DOHH2 (cell line): ENCODE data around the gene SAMD4B.

Experiments
- H3F3A ChIP-seq: fragments of 200-600 bp; sonication (generic), shearing (Covaris generic); 2 replicates; pipeline ENCODE4 v1.6.0; 2016; ENCODE audit warnings: antibody characterized with exemption, mild to moderate bottlenecking; ENCODE audit not compliant: control insufficient read depth, insufficient read depth
- H3K27ac ChIP-seq: fragments of 200-600 bp; sonication (generic); 2 replicates; pipeline ENCODE4 v1.5.1; 2014; ENCODE audit warnings: low read depth, mild to moderate bottlenecking, low read length, moderate library complexity
- H3K27me3 ChIP-seq: fragments of 200-600 bp; sonication (generic); 2 replicates; pipeline ENCODE4 v1.6.1; 2014; ENCODE audit warnings: mild to moderate bottlenecking, low read length, mixed read lengths; ENCODE audit not compliant: control insufficient read depth
- H3K36me3 ChIP-seq: fragments of 200-600 bp; sonication (generic); 2 replicates; pipeline ENCODE4 v1.6.1; 2014; ENCODE audit warnings: mild to moderate bottlenecking, low read length, moderate library complexity, mixed read lengths; ENCODE audit not compliant: control insufficient read depth
- H3K4me1 ChIP-seq: fragments of 200-600 bp; sonication (generic); 2 replicates; pipeline ENCODE4 v1.6.1; 2014; ENCODE audit warnings: mild to moderate bottlenecking, low read length, mixed read lengths; ENCODE audit not compliant: control insufficient read depth
- H3K4me2 ChIP-seq: fragments of 200-600 bp; sonication (generic); 2 replicates; pipeline ENCODE4 v1.6.0; 2014; ENCODE audit warnings: mild to moderate bottlenecking, low read length, moderate library complexity
- H3K4me3 ChIP-seq: fragments of 200-600 bp; sonication (generic); 2 replicates; pipeline ENCODE4 v1.5.1; 2014; ENCODE audit warnings: mild to moderate bottlenecking, low read length, mixed read lengths
- H3K79me2 ChIP-seq: fragments of 200-600 bp; sonication (generic); 2 replicates; pipeline ENCODE4 v1.6.1; 2014; ENCODE audit warnings: mild to moderate bottlenecking, low read length, mixed read lengths; ENCODE audit not compliant: control insufficient read depth
- H3K9me2 ChIP-seq: fragments of 200-600 bp; sonication (generic); replicated peaks from 2 replicates; pipeline ENCODE4 v1.6.1; 2014; ENCODE audit warnings: mild to moderate bottlenecking, low read length, mixed read lengths; ENCODE audit not compliant: control insufficient read depth
- H3K9me3 ChIP-seq: fragments of 200-600 bp; sonication (generic); 2 replicates; pipeline ENCODE4 v1.6.1; 2014; ENCODE audit warnings: antibody characterized with exemption, low read length, mixed read lengths; ENCODE audit not compliant: control insufficient read depth, insufficient read depth
- H4K20me1 ChIP-seq: fragments of 200-600 bp; sonication (generic); 2 replicates; pipeline ENCODE4 v1.6.0; 2014; ENCODE audit warnings: low read depth, mild to moderate bottlenecking, antibody characterized with exemption, low read length, moderate library complexity; ENCODE audit not compliant: control insufficient read depth, insufficient read depth
- EZH2phosphoT487 ChIP-seq: fragments of 200-600 bp; sonication (generic); IDR thresholded peaks from 2 replicates; pipeline ENCODE4 v1.6.1; 2017; ENCODE audit warnings: borderline replicate concordance, mild to moderate bottlenecking, antibody characterized with exemption, low read length, moderate library complexity, mixed read lengths
- TF ChIP-seq, protein P1 (sequence below): fragments of 200-600 bp; sonication (generic); IDR thresholded peaks from one replicate; pipeline ENCODE4 v1.5.1; 2014; ENCODE audit warnings: antibody characterized with exemption, mild to moderate bottlenecking, low read depth, low read length; ENCODE audit not compliant: poor library complexity, severe bottlenecking

The SAMD4B gene

DNA sequence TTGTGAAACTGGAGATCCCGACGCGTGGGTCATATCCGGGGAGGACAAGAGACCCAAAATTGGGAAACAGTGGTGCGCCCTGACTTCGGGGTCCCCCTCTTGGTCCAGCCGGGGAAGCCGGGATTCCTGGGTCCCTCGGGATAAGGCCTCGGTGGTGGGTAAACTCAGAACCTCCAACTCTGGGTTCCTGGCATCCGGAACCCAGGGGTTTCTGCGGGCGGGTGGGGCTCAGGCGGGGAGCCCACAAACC, 65.1 kb downstream of the SAMD4B start:
- H3K4me3 ChIP-seq, result peak overlapping the region; percentile 99
- no peaks in the 10 kb centered on the region for H3K9me2 ChIP-seq
- peaks cover 53% of the 10 kb centered on the region for H3K79me2 ChIP-seq
- peaks cover 48% of the 10 kb centered on the region for H3F3A ChIP-seq
- H3K27me3 ChIP-seq, result no peaks in the 10 kb centered on the region
- H3K4me1 ChIP-seq, result peaks cover 68% of the 10 kb centered on the region
- no peaks in the 10 kb centered on the region for H3K9me3 ChIP-seq
- peak overlapping the region; percentile 97 for H3K27ac ChIP-seq
- peaks cover 7% of the 10 kb centered on the region for H4K20me1 ChIP-seq
- peak overlapping the region; percentile 97 for H3K4me2 ChIP-seq
- TF ChIP-seq, protein P1, sequence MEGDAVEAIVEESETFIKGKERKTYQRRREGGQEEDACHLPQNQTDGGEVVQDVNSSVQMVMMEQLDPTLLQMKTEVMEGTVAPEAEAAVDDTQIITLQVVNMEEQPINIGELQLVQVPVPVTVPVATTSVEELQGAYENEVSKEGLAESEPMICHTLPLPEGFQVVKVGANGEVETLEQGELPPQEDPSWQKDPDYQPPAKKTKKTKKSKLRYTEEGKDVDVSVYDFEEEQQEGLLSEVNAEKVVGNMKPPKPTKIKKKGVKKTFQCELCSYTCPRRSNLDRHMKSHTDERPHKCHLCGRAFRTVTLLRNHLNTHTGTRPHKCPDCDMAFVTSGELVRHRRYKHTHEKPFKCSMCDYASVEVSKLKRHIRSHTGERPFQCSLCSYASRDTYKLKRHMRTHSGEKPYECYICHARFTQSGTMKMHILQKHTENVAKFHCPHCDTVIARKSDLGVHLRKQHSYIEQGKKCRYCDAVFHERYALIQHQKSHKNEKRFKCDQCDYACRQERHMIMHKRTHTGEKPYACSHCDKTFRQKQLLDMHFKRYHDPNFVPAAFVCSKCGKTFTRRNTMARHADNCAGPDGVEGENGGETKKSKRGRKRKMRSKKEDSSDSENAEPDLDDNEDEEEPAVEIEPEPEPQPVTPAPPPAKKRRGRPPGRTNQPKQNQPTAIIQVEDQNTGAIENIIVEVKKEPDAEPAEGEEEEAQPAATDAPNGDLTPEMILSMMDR, result no peak
- TF ChIP-seq EZH2phosphoT487, result no peak
- H3K36me3 ChIP-seq, result peaks cover 36% of the 10 kb centered on the region

DNA sequence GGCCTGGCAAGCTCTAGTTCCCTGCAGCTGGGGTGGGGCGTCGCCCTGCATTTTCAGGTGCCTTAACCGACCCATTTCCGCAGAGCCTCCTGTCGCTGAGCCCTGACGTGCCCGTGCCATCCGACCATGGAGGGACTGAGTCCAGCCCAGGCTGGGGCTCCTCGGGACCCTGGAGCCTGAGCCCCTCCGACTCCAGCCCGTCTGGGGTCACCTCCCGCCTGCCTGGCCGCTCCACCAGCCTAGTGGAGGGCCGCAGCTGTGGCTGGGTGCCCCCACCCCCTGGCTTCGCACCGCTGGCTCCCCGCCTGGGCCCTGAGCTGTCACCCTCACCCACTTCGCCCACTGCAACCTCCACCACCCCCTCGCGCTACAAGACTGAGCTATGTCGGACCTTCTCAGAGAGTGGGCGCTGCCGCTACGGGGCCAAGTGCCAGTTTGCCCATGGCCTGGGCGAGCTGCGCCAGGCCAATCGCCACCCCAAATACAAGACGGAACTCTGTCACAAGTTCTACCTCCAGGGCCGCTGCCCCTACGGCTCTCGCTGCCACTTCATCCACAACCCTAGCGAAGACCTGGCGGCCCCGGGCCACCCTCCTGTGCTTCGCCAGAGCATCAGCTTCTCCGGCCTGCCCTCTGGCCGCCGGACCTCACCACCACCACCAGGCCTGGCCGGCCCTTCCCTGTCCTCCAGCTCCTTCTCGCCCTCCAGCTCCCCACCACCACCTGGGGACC, 65.6 kb downstream of the SAMD4B start:
- no peak for TF ChIP-seq EZH2phosphoT487
- TF ChIP-seq, protein P1, result no peak
- H3F3A ChIP-seq, result peaks cover 47% of the 10 kb centered on the region

DNA sequence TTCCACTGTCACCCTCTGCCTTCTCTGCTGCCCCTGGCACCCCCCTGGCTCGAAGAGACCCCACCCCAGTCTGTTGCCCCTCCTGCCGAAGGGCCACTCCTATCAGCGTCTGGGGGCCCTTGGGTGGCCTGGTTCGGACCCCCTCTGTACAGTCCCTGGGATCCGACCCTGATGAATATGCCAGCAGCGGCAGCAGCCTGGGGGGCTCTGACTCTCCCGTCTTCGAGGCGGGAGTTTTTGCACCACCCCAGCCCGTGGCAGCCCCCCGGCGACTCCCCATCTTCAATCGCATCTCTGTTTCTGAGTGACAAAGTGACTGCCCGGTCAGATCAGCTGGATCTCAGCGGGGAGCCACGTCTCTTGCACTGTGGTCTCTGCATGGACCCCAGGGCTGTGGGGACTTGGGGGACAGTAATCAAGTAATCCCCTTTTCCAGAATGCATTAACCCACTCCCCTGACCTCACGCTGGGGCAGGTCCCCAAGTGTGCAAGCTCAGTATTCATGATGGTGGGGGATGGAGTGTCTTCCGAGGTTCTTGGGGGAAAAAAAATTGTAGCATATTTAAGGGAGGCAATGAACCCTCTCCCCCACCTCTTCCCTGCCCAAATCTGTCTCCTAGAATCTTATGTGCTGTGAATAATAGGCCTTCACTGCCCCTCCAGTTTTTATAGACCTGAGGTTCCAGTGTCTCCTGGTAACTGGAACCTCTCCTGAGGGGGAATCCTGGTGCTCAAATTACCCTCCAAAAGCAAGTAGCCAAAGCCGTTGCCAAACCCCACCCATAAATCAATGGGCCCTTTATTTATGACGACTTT, 66.4 kb downstream of the SAMD4B start:
- Histone ChIP-seq H3F3A (peaks cover 46% of the 10 kb centered on the region), H3K4me2 (peak overlapping the region; percentile 97), H3K36me3 (peaks cover 38% of the 10 kb centered on the region), H3K27ac (peak overlapping the region; percentile 97), H4K20me1 (peaks cover 7% of the 10 kb centered on the region), H3K4me3 (peak overlapping the region; percentile 99), H3K9me3 (no peaks in the 10 kb centered on the region), H3K9me2 (no peaks in the 10 kb centered on the region), H3K4me1 (peaks cover 57% of the 10 kb centered on the region), H3K27me3 (no peaks in the 10 kb centered on the region), H3K79me2 (peaks cover 54% of the 10 kb centered on the region)
- TF ChIP-seq, protein P1, result no peak
- no peak for TF ChIP-seq EZH2phosphoT487

More for the DNA sequence above, 65.6 kb downstream of the SAMD4B start:
- Histone ChIP-seq H3K4me3 (peak overlapping the region; percentile 99), H3K79me2 (peaks cover 54% of the 10 kb centered on the region), H4K20me1 (peaks cover 7% of the 10 kb centered on the region), H3K36me3 (peaks cover 36% of the 10 kb centered on the region), H3K27ac (peak overlapping the region; percentile 97), H3K4me2 (peak overlapping the region; percentile 97), H3K4me1 (peaks cover 63% of the 10 kb centered on the region), H3K27me3 (no peaks in the 10 kb centered on the region), H3K9me3 (no peaks in the 10 kb centered on the region), H3K9me2 (no peaks in the 10 kb centered on the region)
